Fibroblast of pulmonary artery (primary cell): Measurements from ENCODE around the gene ACSF3.
"Not testable (repeated sequence)": the region's sequence is repeated elsewhere in the genome, so short reads cannot be mapped to it uniquely, and the experiment has no call there.

ENCODE experiments used
- DNase-seq: peaks from one replicate; pipeline ENCODE4 v3.0.0-alpha.2; 2010; ENCODE audit warnings: low read depth
- H3K4me3 ChIP-seq: replicated peaks from 2 replicates; pipeline ENCODE4 v1.5.1; 2011; ENCODE audit warnings: low read depth, mild to moderate bottlenecking, control low read depth, low read length, moderate library complexity
- TF ChIP-seq, protein P1 (sequence below): IDR thresholded peaks from 2 replicates; pipeline ENCODE4 v1.5.1; 2011; ENCODE audit warnings: mild to moderate bottlenecking, control low read depth, low read length, inconsistent platforms; ENCODE audit errors: missing control alignments

The ACSF3 gene

DNA sequence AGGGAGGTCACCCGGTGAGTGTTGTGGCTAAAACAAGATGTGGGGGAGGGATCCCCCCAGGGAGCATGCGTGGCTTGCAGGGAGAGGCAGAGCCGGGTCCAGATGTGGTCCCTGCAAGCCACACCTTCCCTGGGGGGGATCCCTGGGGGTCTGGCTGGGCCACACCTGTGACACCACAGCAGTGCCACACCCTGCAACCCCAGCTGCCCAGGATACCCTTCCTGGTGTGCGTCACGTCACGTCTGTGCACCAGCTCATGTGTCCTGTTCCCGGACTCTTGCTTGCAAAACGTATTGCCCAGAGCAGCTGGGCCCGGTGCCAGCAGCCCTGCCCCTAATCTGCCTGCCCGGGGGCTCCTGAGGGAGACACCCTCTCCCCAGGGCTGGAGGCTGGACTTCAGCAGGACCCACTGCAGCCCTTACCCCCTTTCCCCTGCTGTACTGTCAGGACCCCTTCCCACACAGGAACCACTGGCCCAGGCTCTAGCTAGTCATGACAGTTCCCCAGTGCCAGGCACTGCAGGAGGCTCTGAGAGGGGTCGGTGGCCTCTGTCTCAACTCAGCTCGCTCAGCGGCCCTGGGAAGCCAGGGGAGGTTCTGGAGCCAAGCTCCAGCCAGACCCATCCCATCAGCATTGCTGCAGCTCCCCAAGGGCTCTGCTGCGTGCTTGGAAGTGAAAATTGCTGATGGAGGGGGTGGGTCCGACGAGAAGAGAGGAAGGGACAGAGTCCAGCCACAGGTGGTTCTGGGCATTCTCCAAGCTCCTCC, 25.8 kb upstream of the ACSF3 start:
- DNase-seq: no peak

GRCh38 chr16:89068814-89069616, 24.6 kb upstream of the ACSF3 start:
- not testable (repeated sequence) for DNase-seq, H3K4me3 ChIP-seq

More for the DNA sequence above, 25.8 kb upstream of the ACSF3 start:
- TF ChIP-seq, protein P1, sequence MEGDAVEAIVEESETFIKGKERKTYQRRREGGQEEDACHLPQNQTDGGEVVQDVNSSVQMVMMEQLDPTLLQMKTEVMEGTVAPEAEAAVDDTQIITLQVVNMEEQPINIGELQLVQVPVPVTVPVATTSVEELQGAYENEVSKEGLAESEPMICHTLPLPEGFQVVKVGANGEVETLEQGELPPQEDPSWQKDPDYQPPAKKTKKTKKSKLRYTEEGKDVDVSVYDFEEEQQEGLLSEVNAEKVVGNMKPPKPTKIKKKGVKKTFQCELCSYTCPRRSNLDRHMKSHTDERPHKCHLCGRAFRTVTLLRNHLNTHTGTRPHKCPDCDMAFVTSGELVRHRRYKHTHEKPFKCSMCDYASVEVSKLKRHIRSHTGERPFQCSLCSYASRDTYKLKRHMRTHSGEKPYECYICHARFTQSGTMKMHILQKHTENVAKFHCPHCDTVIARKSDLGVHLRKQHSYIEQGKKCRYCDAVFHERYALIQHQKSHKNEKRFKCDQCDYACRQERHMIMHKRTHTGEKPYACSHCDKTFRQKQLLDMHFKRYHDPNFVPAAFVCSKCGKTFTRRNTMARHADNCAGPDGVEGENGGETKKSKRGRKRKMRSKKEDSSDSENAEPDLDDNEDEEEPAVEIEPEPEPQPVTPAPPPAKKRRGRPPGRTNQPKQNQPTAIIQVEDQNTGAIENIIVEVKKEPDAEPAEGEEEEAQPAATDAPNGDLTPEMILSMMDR: no peak
- no peak overlapping the region for H3K4me3 ChIP-seq

GRCh38 chr16:89069920-89070319, 23.7 kb upstream of the ACSF3 start:
- no peak overlapping the region for H3K4me3 ChIP-seq
- DNase-seq: no peak
- TF ChIP-seq, protein P1: no peak

GRCh38 chr16:89070590-89070989, 23.1 kb upstream of the ACSF3 start:
- TF ChIP-seq, protein P1: no peak
- no peak for DNase-seq
- H3K4me3 ChIP-seq: no peak overlapping the region

DNA sequence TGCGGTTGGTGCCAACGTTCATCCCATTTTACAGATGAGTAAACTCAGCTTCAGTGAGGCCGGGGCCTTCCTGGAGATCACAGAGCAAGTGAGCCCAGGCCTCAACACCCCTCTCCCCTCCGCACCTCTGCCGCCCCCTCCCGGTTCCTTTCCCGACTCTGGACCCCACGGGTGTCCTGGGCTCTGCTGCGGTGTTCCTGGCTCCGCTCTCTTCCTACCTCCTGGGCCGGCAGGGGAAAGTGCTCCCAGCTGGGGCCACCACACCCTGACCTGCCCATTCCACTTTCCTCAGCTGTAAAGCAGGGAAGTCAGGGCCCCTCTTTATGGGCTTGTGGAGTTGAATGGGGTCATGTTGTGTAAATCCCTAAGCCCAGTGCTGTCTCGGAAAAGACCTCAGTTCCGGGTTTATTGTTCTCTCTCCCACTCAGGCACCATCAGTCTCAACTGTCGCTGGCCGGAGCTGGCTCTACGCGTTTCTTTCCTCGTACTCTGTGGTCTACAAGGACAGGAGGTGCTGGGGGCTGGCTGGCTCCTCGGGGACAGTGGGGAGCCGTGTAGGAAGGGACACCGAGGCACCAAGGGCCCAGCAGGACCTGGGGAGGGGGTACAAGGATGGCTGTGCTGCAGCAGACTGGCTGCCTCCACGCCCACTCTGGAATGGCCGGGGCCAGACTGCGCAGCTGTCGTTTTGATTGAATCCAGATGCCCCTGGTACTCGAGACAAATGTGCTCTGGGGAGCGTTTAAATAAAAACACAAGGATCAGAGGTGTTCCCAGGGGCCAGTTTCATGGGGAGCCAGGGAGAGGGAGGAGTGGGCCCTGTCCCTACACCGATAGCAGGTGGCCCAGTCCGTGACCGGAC, 21.7 kb upstream of the ACSF3 start:
- no peak overlapping the region for H3K4me3 ChIP-seq
- peak; percentile 20 for DNase-seq
- TF ChIP-seq, protein P1: no peak

DNA sequence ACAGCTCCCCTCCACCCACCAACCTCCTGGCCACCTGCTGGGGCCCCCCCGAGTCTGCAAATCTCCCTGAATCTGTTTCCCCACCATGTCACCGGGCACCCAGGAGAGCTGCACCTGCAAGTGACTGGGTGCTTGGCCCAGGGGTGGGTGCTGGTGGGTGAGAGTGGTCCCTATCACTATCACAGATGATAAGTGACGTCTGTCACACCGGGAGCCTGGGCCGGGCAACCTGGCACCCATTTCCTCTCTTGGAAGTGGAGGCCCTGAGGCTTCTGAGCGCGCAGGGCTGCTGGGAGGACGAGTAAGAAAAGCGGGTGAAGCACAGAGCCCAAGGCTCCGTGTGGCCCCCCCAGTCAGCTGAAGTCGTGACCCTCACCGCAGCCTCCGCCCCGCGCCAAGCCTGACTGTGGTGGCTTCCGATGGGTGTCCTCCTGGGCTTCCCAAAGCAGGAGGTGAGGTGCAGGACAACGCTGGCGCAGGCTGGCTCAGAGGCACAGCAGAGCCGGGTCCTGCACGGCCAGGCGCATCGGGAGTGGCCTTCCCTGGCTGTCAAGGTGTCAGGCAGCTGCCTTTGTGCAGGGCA, 21.0 kb upstream of the ACSF3 start:
- no peak overlapping the region for H3K4me3 ChIP-seq
- DNase-seq: no peak
- TF ChIP-seq, protein P1: no peak
